HG03280 (cell line): ENCODE data around the gene WNK2.

Experiments
- ATAC-seq: cut with Tn5 transposase; IDR thresholded peaks from one replicate; pipeline ENCODE4 v1.9.1; 2021; ENCODE audit warnings: mild to moderate bottlenecking, moderate library complexity; ENCODE audit not compliant: unreplicated experiment

The WNK2 gene

GRCh38 chr9:93161786-93162562 lies 22.0 kb upstream of the WNK2 start:
- ATAC-seq = no peak

GRCh38 chr9:93164085-93164484 lies 19.9 kb upstream of the WNK2 start:
- no peak for ATAC-seq

- ATAC-seq = no peak
Measured at GRCh38 chr9:93166699-93167098, 17.2 kb upstream of the WNK2 start.

- no peak for ATAC-seq
Measured at GRCh38 chr9:93167185-93167584, 16.8 kb upstream of the WNK2 start.

GRCh38 chr9:93167838-93168237 lies 16.1 kb upstream of the WNK2 start:
- no peak for ATAC-seq

GRCh38 chr9:93168581-93168980 lies 15.4 kb upstream of the WNK2 start:
- ATAC-seq = no peak

- no peak for ATAC-seq
Measured at GRCh38 chr9:93169444-93169843, 14.5 kb upstream of the WNK2 start.

- no peak for ATAC-seq
Measured at GRCh38 chr9:93170571-93170970, 13.4 kb upstream of the WNK2 start.

- no peak for ATAC-seq
Measured at GRCh38 chr9:93171261-93171990, 12.5 kb upstream of the WNK2 start.

GRCh38 chr9:93172666-93173364 lies 11.1 kb upstream of the WNK2 start:
- ATAC-seq = no peak

- no peak for ATAC-seq
Measured at GRCh38 chr9:93173365-93174051, 10.4 kb upstream of the WNK2 start.

GRCh38 chr9:93174976-93175375 lies 9.0 kb upstream of the WNK2 start:
- no peak for ATAC-seq

GRCh38 chr9:93177676-93178075 lies 6.3 kb upstream of the WNK2 start:
- no peak for ATAC-seq

GRCh38 chr9:93178851-93179786 lies 4.8 kb upstream of the WNK2 start:
- ATAC-seq = no peak

- no peak for ATAC-seq
Measured at GRCh38 chr9:93180938-93181337, 3.0 kb upstream of the WNK2 start.

GRCh38 chr9:93181672-93182435 lies 2.1 kb upstream of the WNK2 start:
- ATAC-seq = no peak

- ATAC-seq = no peak
Measured at GRCh38 chr9:93182572-93182971, 1.4 kb upstream of the WNK2 start.

GRCh38 chr9:93183131-93183662 lies 742 bp upstream of the WNK2 start:
- ATAC-seq = no peak
